Choroid plexus epithelial cell (primary cell): ENCODE measurements around the gene PRKN.

Experiments
- DNase-seq: peaks from one replicate; pipeline ENCODE4 v3.0.0-alpha.2; 2010; ENCODE audit warnings: low read depth
- H3K4me3 ChIP-seq: 2 replicates; pipeline ENCODE4 v1.5.1; 2011; ENCODE audit warnings: low read depth, mild to moderate bottlenecking, control low read depth, low read length, moderate library complexity
- TF ChIP-seq, protein P1 (sequence below): conservative IDR thresholded peaks from 2 replicates; pipeline ENCODE4 v1.5.1; 2011; ENCODE audit warnings: low read depth, mild to moderate bottlenecking, control low read depth, inconsistent platforms, low read length, moderate library complexity

Gene PRKN

DNA sequence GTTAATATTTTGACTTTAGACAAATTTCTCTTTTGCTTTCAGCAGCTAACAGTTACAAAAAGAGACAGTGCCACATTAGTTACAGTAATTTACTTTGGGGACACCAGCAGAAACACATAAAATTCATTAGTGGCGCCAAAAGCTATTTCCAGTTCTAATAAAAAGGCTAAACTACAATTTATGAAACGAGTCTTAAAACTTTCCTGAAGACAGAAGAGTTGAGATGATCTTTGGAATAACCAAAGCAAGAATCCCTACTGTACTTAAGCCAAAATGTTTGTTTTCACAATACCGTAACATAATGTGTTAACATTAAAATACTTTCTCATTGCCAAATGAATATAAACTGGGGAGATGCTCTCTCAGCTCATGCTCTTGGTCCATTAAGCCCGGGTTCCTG, 1103.5 kb downstream of the PRKN start:
- TF ChIP-seq, protein P1, sequence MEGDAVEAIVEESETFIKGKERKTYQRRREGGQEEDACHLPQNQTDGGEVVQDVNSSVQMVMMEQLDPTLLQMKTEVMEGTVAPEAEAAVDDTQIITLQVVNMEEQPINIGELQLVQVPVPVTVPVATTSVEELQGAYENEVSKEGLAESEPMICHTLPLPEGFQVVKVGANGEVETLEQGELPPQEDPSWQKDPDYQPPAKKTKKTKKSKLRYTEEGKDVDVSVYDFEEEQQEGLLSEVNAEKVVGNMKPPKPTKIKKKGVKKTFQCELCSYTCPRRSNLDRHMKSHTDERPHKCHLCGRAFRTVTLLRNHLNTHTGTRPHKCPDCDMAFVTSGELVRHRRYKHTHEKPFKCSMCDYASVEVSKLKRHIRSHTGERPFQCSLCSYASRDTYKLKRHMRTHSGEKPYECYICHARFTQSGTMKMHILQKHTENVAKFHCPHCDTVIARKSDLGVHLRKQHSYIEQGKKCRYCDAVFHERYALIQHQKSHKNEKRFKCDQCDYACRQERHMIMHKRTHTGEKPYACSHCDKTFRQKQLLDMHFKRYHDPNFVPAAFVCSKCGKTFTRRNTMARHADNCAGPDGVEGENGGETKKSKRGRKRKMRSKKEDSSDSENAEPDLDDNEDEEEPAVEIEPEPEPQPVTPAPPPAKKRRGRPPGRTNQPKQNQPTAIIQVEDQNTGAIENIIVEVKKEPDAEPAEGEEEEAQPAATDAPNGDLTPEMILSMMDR, result no peak
- no peak overlapping the region for H3K4me3 ChIP-seq
- DNase-seq, result no peak

DNA sequence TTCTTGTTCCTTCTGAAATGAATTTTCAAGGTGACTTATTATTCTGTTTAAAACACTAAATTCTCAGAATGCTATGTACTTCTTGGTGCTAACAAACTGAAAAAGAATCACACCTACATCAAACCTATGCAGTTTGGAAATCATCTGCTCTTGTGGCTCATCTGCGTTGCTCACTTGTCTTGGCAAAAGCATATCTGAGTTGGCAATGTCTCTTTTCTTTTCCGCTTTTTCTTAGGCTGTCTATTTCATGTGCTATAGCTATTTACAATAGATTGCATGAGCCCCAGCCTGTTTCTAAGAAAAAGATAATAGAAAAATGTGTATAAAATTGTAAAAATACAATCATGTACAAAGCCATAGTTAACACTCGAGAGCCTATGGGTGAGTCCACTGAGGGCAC, 1104.8 kb downstream of the PRKN start:
- no peak overlapping the region for H3K4me3 ChIP-seq
- no peak for DNase-seq
- TF ChIP-seq, protein P1, result no peak

DNA sequence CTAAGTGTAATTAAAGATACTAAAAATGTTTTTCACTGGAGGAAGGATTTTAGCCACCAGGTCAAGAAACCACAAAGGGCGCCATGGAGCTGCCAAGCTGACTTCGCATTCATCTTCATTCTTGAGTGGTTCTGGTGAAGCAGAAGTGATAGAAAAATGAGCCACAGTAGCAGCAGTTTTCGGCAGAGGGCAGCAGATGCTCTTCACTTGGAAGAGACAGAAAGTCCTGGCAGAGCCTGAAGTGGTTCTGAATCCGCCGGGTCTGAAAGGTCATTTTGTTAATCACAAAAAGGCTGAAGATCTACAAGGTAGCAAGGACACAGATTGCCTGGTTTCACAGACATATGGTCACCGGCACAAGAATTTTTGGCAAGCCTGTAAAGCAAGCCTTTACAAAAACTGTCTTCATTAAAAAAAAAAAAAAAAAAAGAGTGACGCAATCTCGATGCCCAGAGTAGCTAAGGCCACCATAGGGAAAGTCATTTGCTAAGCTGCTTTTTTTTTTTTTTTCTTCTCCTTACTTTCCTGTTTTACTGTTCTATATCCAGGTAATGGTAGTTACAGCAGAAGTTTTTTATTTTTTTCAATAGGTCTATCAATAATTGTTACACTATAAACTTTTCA, 1108.6 kb downstream of the PRKN start:
- TF ChIP-seq, protein P1, result peak; percentile 66

GRCh38 chr6:161613711-161614110, 1113.9 kb downstream of the PRKN start:
- TF ChIP-seq, protein P1, result no peak
- no peak overlapping the region for H3K4me3 ChIP-seq
- DNase-seq, result no peak

More for the DNA sequence above, 1108.6 kb downstream of the PRKN start:
- DNase-seq, result peak; percentile 63
- H3K4me3 ChIP-seq, result no peak overlapping the region

- DNase-seq, result no peak
- no peak overlapping the region for H3K4me3 ChIP-seq
- TF ChIP-seq, protein P1, result no peak
Observed at GRCh38 chr6:161608771-161609170, 1118.8 kb downstream of the PRKN start.

- H3K4me3 ChIP-seq, result no peak overlapping the region
- TF ChIP-seq, protein P1, result no peak
- DNase-seq, result no peak
Observed at GRCh38 chr6:161607696-161608297, 1119.8 kb downstream of the PRKN start.

- no peak overlapping the region for H3K4me3 ChIP-seq
- TF ChIP-seq, protein P1, result no peak
- DNase-seq, result no peak
Observed at GRCh38 chr6:161602359-161602758, 1125.2 kb downstream of the PRKN start.
